ENCODE data around the gene NFAT5.

NFAT5 gene

DNA sequence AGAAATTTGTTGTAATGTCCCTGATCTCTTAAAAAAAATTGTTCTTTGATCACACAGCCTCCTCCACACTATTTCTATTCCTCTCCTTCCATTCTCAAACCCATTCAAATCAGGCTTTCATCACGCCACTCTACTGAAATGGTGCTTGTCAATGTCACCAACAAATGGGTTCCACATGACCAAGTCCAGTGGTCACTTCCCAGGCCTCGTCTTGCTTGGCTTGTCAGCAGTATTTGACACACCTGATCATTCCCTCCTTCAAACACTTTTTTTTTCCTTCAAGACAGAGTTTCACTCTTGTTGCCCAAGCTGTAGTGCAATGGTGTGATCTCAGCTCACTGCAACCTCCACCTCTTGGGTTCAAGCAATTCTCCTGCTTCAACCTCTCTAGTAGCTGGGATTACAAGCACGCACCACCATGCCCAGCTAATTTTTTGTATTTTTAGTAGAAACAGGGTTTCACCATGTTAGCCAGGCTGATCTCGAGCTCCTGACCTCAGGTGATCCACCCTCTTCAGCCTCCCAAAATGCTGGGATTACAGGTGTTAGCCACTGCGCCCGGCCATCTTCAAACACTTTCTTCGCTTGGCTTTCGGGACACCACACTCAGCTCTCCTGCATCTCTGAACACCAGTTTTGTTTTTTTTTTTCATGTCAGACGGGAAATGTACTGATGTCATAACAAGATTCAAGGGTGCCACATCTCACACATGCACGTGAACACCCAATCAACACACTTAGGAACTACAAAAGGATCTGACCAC is 142.3 kb downstream of the NFAT5 start:
- no peaks in the 10 kb centered on the region for H3K27me3 ChIP-seq (ENCODE audit: insufficient read depth, low read length, poor library complexity)
- no peaks in the 10 kb centered on the region for H3K9me3 ChIP-seq (ENCODE audit: insufficient read depth, low read length, severe bottlenecking)
- TF ChIP-seq EZH2 (IDR thresholded peaks at IDR 0.05; ENCODE audit: borderline replicate concordance, low read depth, low read length, severe bottlenecking), result no peak

DNA sequence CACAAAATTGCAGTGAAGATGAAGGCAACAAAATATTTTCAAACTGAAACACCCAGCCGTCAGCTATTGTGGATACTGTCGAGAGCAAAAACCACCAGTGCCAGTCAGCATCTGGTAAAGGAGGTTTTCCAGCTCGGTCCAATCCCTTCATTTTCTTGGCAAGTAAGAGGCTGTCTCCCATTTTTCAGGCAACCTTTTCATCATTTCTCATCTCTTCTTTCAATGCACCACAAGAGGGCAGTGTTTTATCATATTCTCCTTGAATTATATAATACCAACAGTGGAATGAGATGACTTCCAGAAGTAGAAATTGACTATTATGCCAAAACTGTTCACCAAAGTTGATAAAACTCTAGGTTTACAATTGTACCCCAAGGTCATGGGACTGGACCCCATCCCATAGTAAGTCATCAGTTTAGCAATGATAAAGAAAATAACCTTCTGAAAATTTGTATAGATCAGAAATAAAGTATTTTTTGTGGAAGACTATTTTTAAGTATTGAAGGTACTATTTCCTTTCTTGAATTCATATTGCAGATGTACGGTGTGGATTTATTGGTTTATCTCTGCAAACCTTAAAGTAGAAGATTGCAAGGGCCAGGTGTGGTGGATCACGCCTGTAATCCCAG is 143.8 kb downstream of the NFAT5 start:
- Histone ChIP-seq H4K20me1 (ENCODE audit: insufficient read depth, low read length) (no peaks in the 10 kb centered on the region), H3K4me2 (ENCODE audit: insufficient read depth, low read length) (no peak overlapping the region), H3K9ac (ENCODE audit: low read depth, low read length) (no peak overlapping the region), H3K79me2 (ENCODE audit: insufficient read depth, low read length) (no peaks in the 10 kb centered on the region), H3K4me3 (ENCODE audit: low read depth in 1 of 2, low read length in 2 of 2) (no peak overlapping the region), H3K27ac (ENCODE audit: low read length) (no peak overlapping the region), H3K4me1 (ENCODE audit: insufficient read depth, low read length) (no peaks in the 10 kb centered on the region), H3K27me3 (ENCODE audit: insufficient read depth, low read length, poor library complexity) (no peaks in the 10 kb centered on the region), H3K36me3 (ENCODE audit: insufficient read depth, low read length) (peaks cover 4% of the 10 kb centered on the region; the same call in 1 of the 2 replicates), H2AFZ (ENCODE audit: low read depth, low read length) (peak overlapping the region; percentile 7; the same call in 1 of the 2 replicates), H3K9me3 (ENCODE audit: insufficient read depth, low read length, severe bottlenecking) (no peaks in the 10 kb centered on the region)
- no peak for TF ChIP-seq EZH2 (IDR thresholded peaks at IDR 0.05; ENCODE audit: borderline replicate concordance, low read depth, low read length, severe bottlenecking)
- TF ChIP-seq, protein P1, sequence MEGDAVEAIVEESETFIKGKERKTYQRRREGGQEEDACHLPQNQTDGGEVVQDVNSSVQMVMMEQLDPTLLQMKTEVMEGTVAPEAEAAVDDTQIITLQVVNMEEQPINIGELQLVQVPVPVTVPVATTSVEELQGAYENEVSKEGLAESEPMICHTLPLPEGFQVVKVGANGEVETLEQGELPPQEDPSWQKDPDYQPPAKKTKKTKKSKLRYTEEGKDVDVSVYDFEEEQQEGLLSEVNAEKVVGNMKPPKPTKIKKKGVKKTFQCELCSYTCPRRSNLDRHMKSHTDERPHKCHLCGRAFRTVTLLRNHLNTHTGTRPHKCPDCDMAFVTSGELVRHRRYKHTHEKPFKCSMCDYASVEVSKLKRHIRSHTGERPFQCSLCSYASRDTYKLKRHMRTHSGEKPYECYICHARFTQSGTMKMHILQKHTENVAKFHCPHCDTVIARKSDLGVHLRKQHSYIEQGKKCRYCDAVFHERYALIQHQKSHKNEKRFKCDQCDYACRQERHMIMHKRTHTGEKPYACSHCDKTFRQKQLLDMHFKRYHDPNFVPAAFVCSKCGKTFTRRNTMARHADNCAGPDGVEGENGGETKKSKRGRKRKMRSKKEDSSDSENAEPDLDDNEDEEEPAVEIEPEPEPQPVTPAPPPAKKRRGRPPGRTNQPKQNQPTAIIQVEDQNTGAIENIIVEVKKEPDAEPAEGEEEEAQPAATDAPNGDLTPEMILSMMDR (IDR thresholded peaks at IDR 0.05; ENCODE audit: borderline replicate concordance, extremely low read depth, low read length, poor library complexity, severe bottlenecking), result peak; percentile 88
- DNase-seq, result no peak
- ATAC-seq (ENCODE audit: insufficient read depth, low read depth), result peak; percentile 83

More for the DNA sequence above, 142.3 kb downstream of the NFAT5 start:
- Histone ChIP-seq H4K20me1 (ENCODE audit: insufficient read depth, low read length) (no peaks in the 10 kb centered on the region), H3K79me2 (ENCODE audit: insufficient read depth, low read length) (no peaks in the 10 kb centered on the region), H3K9ac (ENCODE audit: low read depth, low read length) (no peak overlapping the region), H3K4me2 (ENCODE audit: insufficient read depth, low read length) (no peak overlapping the region), H3K27ac (ENCODE audit: low read length) (no peak overlapping the region), H3K4me1 (ENCODE audit: insufficient read depth, low read length) (no peaks in the 10 kb centered on the region), H3K36me3 (ENCODE audit: insufficient read depth, low read length) (peaks cover 4% of the 10 kb centered on the region; the same call in 1 of the 2 replicates), H3K4me3 (ENCODE audit: low read depth in 1 of 2, low read length in 2 of 2) (no peak overlapping the region), H2AFZ (ENCODE audit: low read depth, low read length) (no peak overlapping the region)
- no peak for ATAC-seq (ENCODE audit: insufficient read depth, low read depth)
- DNase-seq, result no peak

GRCh38 chr16:69711115-69711740 is 145.5 kb downstream of the NFAT5 start:
- Histone ChIP-seq H3K79me2 (ENCODE audit: insufficient read depth, low read length) (no peaks in the 10 kb centered on the region), H3K27ac (ENCODE audit: low read length) (no peak overlapping the region), H3K36me3 (ENCODE audit: insufficient read depth, low read length) (peaks cover 8% of the 10 kb centered on the region; the same call in 1 of the 2 replicates), H3K9me3 (ENCODE audit: insufficient read depth, low read length, severe bottlenecking) (no peaks in the 10 kb centered on the region), H3K4me1 (ENCODE audit: insufficient read depth, low read length) (no peaks in the 10 kb centered on the region), H2AFZ (ENCODE audit: low read depth, low read length) (no peak overlapping the region), H3K4me2 (ENCODE audit: insufficient read depth, low read length) (no peak overlapping the region), H3K27me3 (ENCODE audit: insufficient read depth, low read length, poor library complexity) (no peaks in the 10 kb centered on the region), H3K9ac (ENCODE audit: low read depth, low read length) (no peak overlapping the region), H4K20me1 (ENCODE audit: insufficient read depth, low read length) (no peaks in the 10 kb centered on the region), H3K4me3 (ENCODE audit: low read depth in 1 of 2, low read length in 2 of 2) (no peak overlapping the region)
- ATAC-seq (ENCODE audit: insufficient read depth, low read depth), result no peak
- no peak for TF ChIP-seq EZH2 (IDR thresholded peaks at IDR 0.05; ENCODE audit: borderline replicate concordance, low read depth, low read length, severe bottlenecking)
- TF ChIP-seq, protein P1 (IDR thresholded peaks at IDR 0.05; ENCODE audit: borderline replicate concordance, extremely low read depth, low read length, poor library complexity, severe bottlenecking), result no peak
- no peak for DNase-seq

DNA sequence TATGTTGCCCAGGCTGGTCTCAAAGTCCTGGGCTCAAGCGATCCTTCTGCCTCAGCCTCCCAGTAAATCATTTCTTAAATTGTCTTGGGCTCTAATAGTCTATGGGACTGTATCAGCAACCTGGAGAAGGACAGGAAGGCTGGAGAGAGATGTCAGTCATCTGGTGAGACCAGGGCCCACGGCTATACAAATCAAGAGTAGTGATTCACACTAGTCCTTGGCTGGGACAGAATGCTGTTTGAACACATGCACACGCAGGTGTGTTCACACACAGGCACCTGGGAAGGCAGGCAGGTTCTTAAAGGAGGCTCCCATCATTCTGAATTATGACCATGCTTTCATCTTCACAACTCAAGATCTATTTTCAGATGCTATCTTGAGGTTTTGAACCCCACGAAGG is 146.5 kb downstream of the NFAT5 start:
- Histone ChIP-seq H3K79me2 (ENCODE audit: insufficient read depth, low read length) (no peaks in the 10 kb centered on the region), H4K20me1 (ENCODE audit: insufficient read depth, low read length) (no peaks in the 10 kb centered on the region), H3K4me2 (ENCODE audit: insufficient read depth, low read length) (no peak overlapping the region), H2AFZ (ENCODE audit: low read depth, low read length) (no peak overlapping the region), H3K4me3 (ENCODE audit: low read depth in 1 of 2, low read length in 2 of 2) (no peak overlapping the region), H3K9ac (ENCODE audit: low read depth, low read length) (no peak overlapping the region), H3K27ac (ENCODE audit: low read length) (no peak overlapping the region), H3K9me3 (ENCODE audit: insufficient read depth, low read length, severe bottlenecking) (no peaks in the 10 kb centered on the region), H3K4me1 (ENCODE audit: insufficient read depth, low read length) (no peaks in the 10 kb centered on the region), H3K27me3 (ENCODE audit: insufficient read depth, low read length, poor library complexity) (no peaks in the 10 kb centered on the region), H3K36me3 (ENCODE audit: insufficient read depth, low read length) (peaks cover 8% of the 10 kb centered on the region; the same call in 1 of the 2 replicates)
- TF ChIP-seq, protein P1 (IDR thresholded peaks at IDR 0.05; ENCODE audit: borderline replicate concordance, extremely low read depth, low read length, poor library complexity, severe bottlenecking), result no peak
- TF ChIP-seq EZH2 (IDR thresholded peaks at IDR 0.05; ENCODE audit: borderline replicate concordance, low read depth, low read length, severe bottlenecking), result no peak
- DNase-seq, result no peak
- no peak for ATAC-seq (ENCODE audit: insufficient read depth, low read depth)

All from DND-41 (cell line).